Skin epidermis (tissue), 12 donors: ENCODE data around the gene ARMC7.

ENCODE experiments used
- H3K27ac ChIP-seq, 21 experiments: fragments of 200-600 bp; sonication (generic) in 11 of 21; one replicate each; pipeline ENCODE4 v1.5.0; 2020; ENCODE audit warnings: mild to moderate bottlenecking in 3 of 21, inconsistent platforms in 2 of 21, moderate library complexity in 2 of 21
- H3K4me3 ChIP-seq, 7 experiments: fragments of 200-600 bp; sonication (generic) in 2 of 7; one replicate each; pipeline ENCODE4 v1.5.0; 2020; ENCODE audit warnings: inconsistent platforms in 2 of 7, mild to moderate bottlenecking in 2 of 7, moderate library complexity in 1 of 7

Gene ARMC7

DNA sequence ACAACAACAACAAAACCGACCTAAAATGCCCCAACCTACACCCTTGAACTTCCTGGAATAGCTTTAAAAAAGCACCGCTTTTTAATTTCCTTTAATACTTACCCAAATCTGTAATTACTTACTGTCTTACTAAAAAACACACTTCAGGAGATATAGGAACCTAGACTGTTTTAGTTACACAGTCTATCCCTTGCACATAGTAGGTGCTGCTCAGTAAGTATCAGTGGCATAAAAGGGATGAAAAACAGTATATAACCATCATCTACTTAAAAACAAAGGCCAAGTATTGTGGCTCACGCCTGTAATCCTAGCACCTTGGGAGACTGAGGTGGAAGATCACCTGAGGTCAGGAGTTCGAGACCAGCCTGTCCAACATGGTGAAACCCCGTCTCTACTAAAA, 66.9 kb downstream of the ARMC7 start:
- Histone ChIP-seq H3K27ac (no peak overlapping the region), H3K4me3 (no peak overlapping the region)

GRCh38 chr17:75178453-75178852, 68.7 kb downstream of the ARMC7 start:
- Histone ChIP-seq H3K4me3 (no peak overlapping the region), H3K27ac (no peak overlapping the region)
